ENCODE data around the gene PRTG.

DNA sequence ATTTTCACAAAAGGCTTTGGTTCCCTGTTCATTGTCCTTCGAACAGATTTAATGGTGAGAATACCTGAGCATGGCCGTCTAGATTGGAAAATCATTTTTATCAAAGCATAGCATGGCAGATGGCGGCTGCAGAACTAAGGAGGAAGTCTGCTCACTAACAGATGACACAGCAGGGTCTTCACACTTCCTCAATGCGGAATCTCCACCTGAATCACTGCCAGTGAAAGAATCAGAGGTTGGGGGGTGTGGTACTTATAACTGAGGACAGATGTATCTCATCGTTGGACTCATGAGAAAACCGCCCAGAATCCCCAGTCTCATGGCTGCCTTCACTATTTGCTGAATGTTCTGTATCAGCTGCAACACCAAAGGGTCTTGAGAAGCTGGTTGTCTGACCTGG is 123.2 kb downstream of the PRTG start:
- TF ChIP-seq CTCF (conservative IDR thresholded peaks at IDR 0.05 in 1 of 2, IDR thresholded peaks at IDR 0.05 in 1 of 2; ENCODE audit: low read depth in 1 of 2, low read length in 2 of 2) (no peak), EZH2 (IDR thresholded peaks at IDR 0.05; ENCODE audit: low read length, missing control alignments) (no peak)

Measured in fibroblast of lung (primary cell).